EH (cell line): ENCODE results near the gene MAPK10.
"Not testable (repeated sequence)": the region's sequence is repeated elsewhere in the genome, so short reads cannot be mapped to it uniquely, and the experiment has no call there.

Experiments used
- DNase-seq: peaks from one replicate; pipeline ENCODE4 v3.0.0-alpha.2; 2015; ENCODE audit warnings: low read depth

The MAPK10 gene

DNA sequence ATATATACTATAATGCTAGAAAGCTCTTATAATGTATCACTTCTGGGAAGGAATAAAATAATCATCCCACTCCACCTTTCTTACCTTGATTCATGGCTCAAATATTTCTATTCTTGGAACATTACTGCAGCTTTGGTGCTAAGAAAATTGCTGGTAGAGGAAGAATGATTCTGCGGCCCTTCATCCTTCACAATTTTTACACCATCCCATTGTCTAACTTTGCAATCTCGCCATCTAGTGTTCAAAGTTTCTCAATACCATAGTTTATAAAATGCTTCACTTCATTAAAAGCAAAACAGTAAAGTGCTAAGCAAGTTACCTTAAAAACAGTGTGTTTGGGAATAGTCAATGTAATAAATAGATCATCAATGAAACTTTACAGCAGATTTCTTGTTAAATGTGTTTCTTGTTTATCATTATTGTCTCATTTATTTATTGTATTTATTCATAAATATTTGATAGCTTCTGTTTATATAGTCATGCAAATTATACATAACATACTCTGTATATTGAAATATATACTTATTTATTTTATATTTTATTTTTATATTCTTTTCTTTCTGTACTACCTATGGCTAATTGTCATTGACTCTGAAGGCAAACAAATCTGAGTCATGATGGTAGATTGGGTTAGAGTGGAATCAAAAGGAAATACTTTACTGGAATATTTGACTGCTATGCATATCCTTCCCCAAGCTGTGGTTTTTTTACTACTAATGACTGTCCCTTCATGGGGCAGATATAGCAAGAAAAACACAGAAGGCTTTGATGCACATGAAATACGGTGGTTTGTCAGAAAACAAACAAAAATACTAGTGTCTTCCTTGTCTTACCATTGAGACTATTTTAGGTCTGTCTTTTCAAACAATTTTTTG is 390.7 kb downstream of the MAPK10 start:
- DNase-seq, result peak; percentile 87

DNA sequence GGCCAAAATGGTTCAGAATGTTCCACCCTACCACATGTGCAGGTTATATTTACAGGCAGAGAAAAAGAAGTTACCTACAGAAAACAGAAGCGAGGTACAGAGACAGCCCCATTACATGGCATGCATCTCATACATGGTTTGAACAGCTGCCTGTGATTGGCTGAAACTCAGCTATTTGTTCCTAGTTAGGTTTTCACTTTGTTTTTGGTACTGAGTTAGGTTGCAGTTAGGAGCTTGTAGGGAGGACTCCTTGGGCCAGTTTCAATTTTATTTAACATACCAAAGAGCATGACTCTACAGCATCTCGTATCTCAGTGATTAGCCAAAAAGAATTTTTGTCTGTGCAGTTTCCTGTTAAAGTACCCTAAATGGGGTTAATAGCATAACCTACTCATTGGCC is 392.0 kb downstream of the MAPK10 start:
- peak; percentile 78 for DNase-seq

DNA sequence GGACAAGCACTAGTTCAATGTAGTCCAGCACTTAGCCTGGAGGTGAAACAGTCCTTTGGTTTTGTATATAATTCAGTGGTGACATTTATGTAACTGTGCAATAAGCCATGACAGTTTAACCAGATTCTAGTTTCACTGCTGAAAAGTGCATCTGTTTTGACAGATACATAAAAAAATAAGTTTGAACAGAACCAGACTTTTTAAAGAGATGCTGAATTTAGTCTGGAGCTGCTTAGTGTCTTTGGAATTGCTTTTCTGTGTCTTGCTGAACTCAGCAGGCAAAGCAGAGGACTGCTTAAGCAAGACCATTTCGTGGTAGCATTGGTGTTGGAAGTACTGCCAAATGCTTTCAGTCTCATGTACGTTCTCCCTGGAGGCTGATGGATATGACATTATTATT is 393.5 kb downstream of the MAPK10 start:
- DNase-seq, result no peak

DNA sequence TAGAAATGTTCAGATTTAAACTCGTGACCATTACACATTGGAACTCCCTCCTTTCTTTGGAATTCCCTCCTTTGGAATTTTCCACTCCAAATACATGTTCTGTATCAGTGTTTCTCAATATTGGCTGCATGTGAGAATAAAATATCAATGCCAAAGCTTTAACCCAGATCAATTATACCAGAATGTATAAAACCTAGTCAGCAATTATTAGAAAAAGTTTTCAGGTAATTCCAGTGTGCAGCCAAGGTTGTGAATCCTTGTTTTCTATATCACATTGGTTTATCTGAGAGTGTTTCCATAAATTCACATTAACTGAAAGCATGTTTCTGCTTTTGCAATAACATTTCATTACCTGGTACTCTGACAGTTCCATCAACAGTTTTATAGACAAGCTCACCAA is 394.3 kb downstream of the MAPK10 start:
- no peak for DNase-seq

DNA sequence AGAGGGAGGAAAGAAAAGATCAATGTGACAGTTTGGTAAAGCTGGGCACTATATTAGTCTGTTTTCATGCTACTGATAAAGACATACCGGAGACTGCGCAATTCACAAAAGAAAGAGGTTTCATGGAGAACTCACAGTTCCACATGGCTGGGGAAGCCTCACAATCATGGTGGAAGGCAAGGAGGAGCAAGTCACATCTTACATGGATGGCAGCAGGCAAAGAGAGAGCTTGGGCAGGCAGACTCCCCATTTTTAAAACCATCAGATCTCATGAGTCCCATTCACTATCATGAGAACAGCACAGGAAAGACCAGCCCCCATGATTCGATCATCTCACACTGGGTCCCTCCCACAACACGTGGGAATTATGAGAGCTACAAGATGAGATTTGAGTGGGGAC is 394.8 kb downstream of the MAPK10 start:
- DNase-seq, result not testable (repeated sequence)

DNA sequence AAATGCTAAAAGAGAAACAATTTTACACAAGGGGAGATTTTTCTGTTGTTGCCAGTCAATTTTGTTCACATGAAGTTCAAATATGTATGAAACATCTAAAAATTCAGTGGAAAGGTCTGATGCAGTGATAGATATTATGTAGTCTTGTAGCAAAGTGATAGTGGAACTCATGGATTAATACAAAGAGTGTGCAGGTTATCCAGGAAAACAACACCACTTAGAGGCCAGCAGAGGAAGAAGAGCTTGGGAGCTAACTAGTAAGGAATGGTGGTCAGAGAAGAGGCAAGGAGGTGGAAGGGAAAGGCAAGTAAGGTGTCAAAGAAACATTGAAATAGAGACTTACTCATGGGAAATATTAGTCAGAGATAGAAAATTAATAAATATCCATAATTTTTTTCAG is 395.6 kb downstream of the MAPK10 start:
- DNase-seq, result no peak

DNA sequence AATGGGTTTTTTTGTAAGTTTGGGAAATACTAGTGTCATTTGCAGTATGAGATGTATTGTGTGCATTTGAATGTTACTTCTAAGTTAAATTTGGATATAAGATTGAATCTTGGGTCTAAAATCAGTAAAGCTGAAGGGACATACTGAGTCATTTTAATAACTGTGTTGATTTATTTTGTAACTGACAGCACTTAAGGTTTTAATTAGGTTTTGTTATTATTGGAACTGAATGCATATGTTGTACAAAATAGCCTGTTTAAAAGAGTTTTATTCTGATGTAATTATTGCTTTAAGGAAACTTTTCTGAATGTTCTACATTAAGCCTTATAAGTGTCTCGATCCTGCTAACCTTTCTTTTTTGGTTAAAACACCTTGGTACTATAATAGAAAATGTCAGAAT is 396.6 kb downstream of the MAPK10 start:
- DNase-seq, result peak; percentile 54

DNA sequence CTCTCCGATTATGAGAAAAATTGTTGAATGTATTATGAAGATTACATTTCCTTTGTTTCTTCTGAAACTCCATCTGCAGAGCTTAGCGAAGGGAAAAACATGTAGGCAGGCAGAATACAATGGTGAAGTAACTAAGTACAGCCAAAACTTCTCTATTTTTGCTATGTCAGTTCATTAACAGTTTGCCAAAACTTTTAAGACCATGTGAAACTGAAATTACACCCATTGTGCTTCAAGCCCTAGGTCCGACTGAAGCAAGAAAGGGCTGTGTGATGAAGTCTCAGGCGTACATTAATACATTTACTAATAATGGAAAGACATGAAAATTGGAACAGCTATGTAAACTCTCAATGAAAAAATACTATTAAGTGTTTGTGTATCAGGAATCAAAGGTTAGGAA is 398.0 kb downstream of the MAPK10 start:
- no peak for DNase-seq

DNA sequence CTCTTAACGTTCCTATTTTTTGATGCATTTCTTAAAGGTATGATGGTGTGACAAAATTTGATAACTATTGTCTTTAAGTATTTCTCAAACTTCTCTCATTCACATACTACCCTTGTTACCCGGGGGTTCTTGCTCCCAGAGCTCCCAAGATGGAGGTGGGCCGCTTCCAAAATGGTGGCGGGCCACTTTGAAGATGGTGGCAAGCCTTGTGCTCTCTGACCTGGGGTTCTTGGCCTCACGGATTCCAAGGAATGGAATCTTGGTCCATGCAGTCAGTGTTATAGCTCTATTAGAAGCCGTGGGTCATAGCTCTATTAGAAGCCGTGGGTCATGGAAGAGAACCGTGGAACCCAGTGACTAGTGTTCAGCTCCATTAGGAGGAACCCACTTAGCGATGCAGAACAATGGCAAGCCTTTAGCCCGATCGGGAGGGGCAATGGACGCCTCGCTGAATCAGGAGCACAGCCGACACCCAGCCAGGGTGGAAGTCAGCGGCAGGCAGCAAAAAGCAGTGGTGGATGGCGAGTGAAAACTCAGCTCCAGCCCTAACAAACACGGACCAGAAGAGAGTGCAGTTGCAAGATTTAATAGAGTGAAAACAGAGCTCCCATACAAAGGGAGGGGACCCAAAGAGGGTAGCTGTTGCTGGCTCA is 403.4 kb downstream of the MAPK10 start:
- no peak for DNase-seq

DNA sequence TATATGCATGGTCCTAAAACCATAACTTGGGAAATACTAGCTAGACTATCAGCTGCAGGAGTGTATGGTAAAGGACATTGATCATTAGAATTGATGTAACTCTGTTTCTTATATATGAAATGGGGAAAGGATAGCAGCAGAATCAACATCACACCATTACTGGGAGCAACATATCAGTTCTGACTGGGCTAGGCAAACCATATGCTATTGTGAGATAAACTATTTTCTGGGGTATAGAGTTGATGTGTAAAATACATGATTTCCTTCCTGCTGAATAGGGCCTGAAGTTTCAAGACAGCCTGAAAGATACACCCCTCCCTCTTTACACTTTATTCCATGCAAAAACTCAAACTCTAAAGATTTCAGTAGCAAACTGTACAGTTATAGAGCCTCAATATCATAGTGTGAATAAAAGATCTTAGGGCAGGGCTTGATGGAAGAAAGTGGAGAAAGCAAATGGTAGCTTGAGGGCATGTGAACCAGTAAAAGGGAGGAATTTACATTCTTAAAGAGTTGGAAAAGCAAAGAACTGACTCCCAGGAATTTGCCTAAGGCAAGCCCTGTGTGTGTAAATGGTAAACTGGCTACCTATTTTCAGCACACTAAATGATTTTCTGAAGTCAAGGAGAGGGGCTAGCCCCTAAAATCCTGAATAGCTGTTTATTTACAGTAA is 404.1 kb downstream of the MAPK10 start:
- DNase-seq, result peak; percentile 85

DNA sequence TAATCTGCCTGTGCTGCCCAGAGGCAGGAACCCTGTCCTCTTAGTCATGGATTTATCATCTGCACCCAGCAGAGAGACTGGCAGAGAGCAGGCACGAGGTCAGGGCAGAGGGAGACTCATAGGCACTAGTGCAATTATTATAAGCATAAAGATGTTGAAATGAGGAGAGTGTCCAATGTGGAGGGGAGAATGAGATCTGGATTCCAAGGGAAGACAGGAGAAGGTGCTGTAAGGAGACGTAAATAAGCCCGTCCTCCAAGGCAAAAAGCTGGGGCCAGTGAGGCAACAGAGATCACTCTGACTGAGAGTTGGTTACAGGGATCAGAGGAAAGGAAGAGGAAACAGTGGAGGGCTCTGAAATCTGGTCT is 406.2 kb downstream of the MAPK10 start:
- peak; percentile 90 for DNase-seq

DNA sequence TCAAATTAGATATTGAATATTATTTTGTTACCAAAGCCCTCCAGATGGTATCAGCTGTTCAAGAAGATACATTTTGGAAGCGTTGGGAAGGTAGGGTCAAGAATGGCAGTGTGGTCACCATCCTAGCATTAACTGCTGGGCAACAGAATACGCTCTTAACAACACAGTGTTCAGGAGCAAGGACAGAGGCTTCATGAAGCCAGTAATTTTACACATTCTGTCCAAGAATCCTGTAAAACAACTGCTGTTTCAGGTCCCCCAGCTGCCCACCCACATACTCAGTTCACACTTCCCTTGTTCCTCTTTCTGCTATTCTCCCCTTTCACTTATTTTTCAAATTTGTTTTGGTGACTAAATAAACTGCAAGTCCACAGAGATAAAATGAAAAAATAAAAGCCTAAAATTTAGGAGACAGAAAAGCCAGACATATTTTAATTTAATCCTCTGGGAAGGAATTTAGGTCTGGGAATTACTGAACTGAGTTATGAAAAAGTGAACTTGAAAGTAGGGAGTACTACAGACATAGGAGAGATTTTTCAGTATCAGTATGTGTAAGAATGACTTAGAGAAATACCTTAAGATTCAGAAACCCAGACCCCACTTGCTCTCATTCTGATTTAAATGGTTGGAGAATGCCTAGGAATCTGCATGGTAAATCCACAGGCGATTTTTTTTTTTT is 406.7 kb downstream of the MAPK10 start:
- DNase-seq, result peak; percentile 18

DNA sequence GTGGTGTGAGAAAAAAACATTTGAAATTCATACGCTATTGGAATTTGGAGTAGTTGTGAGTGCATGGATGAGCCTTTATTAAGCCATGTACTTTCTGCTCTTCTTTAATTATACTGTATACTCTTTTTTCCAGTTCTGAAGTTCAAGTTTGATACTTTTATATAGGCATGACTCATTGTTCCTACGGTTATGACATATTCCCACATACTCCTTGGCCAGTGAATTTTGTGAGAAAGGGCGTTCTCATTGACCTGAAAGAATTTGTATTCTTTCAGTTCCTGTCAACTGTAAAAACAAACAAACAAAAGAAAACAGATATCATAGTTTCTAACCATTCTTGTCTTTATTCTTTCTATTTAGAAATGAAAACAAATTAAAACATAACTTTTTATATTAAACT is 407.3 kb downstream of the MAPK10 start:
- peak; percentile 83 for DNase-seq

DNA sequence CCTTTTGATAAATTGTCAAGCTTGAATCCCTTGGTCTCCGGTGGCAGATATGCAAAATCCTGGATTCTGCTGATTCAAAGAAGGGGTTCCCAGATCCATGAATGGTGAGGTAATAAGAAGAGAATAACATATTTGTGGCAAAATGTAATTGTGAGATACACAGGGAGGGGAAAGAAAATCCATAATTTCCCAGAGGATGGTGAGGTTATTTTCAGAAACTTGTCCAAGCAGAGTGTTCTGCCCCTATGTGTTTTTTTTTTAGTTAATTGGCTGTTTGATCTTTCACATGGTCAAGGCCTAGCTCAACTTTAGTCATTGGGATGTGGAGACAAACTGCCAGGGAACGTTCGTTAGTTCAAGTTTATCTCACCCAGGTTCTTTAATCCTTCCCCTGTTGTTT is 408.8 kb downstream of the MAPK10 start:
- no peak for DNase-seq

DNA sequence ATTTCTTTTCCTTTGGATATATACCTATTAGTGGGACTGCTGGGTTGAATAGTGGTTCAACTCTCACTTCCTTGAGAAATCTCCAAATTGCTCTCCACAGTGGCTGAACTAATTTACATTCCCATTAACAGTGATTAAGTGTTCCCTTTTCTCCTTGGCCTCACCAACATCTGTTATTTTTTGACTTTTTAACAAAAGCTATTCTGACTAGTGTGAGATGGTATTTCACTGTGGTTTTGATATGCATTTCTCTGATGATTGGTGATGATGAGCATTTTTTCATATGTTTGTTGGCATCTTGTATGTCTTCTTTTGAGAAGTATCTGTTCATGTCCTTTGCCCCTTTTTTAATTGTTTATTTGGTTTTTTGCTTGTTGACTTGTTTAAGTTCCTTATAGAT is 413.0 kb downstream of the MAPK10 start:
- peak; percentile 52 for DNase-seq

DNA sequence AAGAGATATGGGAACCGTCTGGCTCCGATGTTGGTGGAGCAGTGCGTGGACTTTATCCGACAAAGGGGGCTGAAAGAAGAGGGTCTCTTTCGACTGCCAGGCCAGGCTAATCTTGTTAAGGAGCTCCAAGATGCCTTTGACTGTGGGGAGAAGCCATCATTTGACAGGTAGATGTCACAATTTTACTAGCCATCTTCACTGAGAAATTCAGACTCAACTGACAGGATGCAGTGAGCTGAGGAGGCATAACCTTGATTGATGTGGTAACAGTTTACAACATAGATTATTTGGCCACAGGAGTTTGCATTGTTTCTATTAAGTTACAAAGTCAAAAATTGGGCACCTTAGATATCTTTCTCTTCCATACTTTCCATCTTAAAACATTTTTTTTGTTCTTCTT is 417.7 kb downstream of the MAPK10 start:
- no peak for DNase-seq

DNA sequence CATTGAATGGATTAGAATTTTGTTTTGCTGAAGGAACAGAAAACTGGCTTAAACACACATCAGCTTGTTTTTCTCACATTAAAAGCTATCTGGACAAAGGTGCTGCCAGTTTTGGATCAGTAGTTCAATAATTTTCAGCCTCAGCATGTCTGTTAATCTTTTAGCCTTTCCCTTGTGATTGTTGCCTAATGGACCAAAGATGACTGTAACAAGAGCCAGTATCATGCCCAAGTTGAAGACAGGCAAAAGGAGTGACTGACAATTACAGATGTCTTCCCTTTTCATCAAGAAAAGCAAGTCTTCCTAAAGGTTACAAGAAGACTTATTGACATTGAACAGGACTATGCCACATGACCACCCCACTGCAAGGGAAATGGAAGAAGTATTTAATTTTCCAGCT is 419.7 kb downstream of the MAPK10 start:
- DNase-seq, result no peak
